Kidney epithelial cell (primary cell): ENCODE results near the gene TOMM6. TPM values are rescaled to one million over a fixed set of nuclear protein-coding genes. Genes with fewer than 3 reads are reported as not detected.

Experiments
- DNase-seq: peaks from one replicate; pipeline ENCODE4 v3.0.0-alpha.2; 2010; ENCODE audit warnings: low read depth
- H3K27me3 ChIP-seq: 2 replicates; pipeline ENCODE4 v1.6.0; 2011; ENCODE audit warnings: low read length; ENCODE audit not compliant: control insufficient read depth, insufficient read depth
- H3K36me3 ChIP-seq: 2 replicates; pipeline ENCODE4 v1.5.1; 2011; ENCODE audit warnings: low read length; ENCODE audit not compliant: control insufficient read depth, insufficient read depth
- H3K4me3 ChIP-seq: 2 replicates; pipeline ENCODE4 v1.5.1; 2011; ENCODE audit warnings: low read depth, mild to moderate bottlenecking, control low read depth, low read length
- total RNA-seq: library from RNA; depleted of rRNA; stranded (reverse); fragments of >200 nt; gene quantifications from 2 replicates; pipeline ENCODE4 v1.2.3, GENCODE V29; 2015
- TF ChIP-seq, protein P1 (sequence below): IDR thresholded peaks from 2 replicates; pipeline ENCODE4 v1.5.1; 2011; ENCODE audit warnings: mild to moderate bottlenecking, moderate library complexity, low read length, control low read depth, inconsistent platforms; ENCODE audit not compliant: insufficient read depth, poor library complexity, severe bottlenecking

Gene TOMM6
- total RNA-seq, 1 donor from 2014 or later = 143 TPM

GRCh38 chr6:41815587-41815986 lies 28.1 kb downstream of the TOMM6 start:
- TF ChIP-seq, protein P1, sequence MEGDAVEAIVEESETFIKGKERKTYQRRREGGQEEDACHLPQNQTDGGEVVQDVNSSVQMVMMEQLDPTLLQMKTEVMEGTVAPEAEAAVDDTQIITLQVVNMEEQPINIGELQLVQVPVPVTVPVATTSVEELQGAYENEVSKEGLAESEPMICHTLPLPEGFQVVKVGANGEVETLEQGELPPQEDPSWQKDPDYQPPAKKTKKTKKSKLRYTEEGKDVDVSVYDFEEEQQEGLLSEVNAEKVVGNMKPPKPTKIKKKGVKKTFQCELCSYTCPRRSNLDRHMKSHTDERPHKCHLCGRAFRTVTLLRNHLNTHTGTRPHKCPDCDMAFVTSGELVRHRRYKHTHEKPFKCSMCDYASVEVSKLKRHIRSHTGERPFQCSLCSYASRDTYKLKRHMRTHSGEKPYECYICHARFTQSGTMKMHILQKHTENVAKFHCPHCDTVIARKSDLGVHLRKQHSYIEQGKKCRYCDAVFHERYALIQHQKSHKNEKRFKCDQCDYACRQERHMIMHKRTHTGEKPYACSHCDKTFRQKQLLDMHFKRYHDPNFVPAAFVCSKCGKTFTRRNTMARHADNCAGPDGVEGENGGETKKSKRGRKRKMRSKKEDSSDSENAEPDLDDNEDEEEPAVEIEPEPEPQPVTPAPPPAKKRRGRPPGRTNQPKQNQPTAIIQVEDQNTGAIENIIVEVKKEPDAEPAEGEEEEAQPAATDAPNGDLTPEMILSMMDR = no peak
- Histone ChIP-seq H3K4me3 (no peak overlapping the region), H3K36me3 (no peaks in the 10 kb centered on the region), H3K27me3 (no peaks in the 10 kb centered on the region)
- DNase-seq = no peak

DNA sequence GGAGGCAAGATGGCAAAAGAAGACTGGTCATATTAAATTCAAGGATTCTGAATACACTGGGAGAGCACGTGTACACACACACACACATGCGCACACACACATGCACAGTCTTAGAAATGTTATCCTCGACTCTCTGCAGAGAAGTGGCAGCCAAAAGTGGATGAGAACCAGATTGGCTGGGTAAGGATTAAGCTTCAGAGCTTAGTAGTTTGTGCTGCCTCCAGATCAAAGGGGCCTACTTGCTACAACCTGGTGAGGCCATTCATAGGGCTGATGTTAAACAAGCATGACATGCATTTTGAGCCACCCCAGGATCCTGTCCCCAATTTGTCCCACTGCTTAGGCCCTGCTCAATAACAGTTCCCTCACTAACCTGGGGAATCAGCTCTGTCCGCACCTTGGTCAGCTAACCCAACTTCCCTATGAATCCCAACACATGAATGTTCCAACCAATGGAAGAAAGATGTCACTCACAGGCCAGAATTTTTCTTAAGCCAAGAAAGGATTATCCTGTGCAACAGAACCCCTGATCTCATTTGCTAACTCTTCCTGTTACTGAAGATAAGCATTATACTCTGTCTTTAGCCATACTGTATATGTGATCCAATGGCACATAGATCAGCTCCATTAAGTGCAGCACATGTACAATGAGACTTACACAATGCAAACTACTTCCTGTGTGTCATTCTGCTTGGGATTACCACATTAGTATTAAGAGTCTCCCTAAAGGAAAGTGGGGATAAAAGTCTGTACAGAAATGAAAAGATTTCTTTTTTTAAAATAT lies 31.0 kb downstream of the TOMM6 start:
- no peak for DNase-seq
- no peak overlapping the region for H3K4me3 ChIP-seq
- H3K27me3 ChIP-seq = no peaks in the 10 kb centered on the region
- H3K36me3 ChIP-seq = no peaks in the 10 kb centered on the region
- TF ChIP-seq, protein P1 = no peak

DNA sequence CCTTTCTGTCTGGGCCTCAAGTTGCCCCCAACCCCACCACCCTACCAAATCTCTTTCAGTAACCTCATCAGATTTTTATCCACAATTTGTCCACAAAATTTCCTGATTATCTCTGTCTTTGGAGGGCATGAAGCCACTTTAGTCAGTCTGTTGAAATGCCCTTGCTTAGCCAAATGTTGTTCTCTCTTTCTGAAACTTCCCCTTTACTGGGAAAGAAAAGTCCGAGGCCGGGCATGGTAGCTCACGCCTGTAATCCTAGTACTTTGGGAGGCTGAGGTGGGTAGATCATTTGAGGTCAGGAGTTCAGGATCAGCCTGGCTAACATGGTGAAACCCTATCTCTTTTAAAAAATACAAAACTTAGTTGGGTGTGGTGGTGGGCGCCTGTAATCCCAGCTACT lies 33.8 kb downstream of the TOMM6 start:
- no peak for DNase-seq
- TF ChIP-seq, protein P1 = no peak
- Histone ChIP-seq H3K36me3 (no peaks in the 10 kb centered on the region), H3K27me3 (no peaks in the 10 kb centered on the region), H3K4me3 (no peak overlapping the region)

DNA sequence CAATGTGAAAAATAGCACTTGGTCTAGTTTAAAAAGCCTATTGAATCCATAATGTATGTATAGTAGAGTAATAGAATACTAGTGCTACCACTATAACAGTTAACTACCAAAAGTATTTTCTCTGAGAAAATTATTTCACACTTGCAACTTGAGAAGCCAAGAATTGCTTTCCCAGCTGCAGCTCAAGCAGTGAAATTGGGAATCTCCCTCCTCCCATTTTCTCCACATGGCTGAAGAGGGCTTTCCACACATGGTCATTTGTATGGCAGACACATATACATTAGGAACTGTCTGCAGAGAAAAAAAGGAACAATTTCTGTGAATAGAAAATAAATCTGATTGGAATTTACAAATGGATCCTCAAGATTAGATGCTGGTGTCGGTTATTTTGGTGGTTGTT lies 34.5 kb downstream of the TOMM6 start:
- TF ChIP-seq, protein P1 = no peak
- Histone ChIP-seq H3K36me3 (no peaks in the 10 kb centered on the region), H3K4me3 (no peak overlapping the region), H3K27me3 (no peaks in the 10 kb centered on the region)
- no peak for DNase-seq

- TF ChIP-seq, protein P1 = no peak
- no peaks in the 10 kb centered on the region for H3K27me3 ChIP-seq
- H3K36me3 ChIP-seq = no peaks in the 10 kb centered on the region
- H3K4me3 ChIP-seq = no peak overlapping the region
- no peak for DNase-seq
Measured at GRCh38 chr6:41823178-41823577, 35.7 kb downstream of the TOMM6 start.
